H1 (cell line): Measurements from ENCODE around the gene EIPR1. TPM values are rescaled to one million over a fixed set of nuclear protein-coding genes. Genes with fewer than 3 reads are reported as not detected.

Experiments used
- CTCF ChIA-PET: fragments of 300-600 bp; sonication (Branson Sonifier 250); formaldehyde crosslinking; loops from one replicate; lab custom pipeline; 2021; ENCODE audit not compliant: partially characterized antibody; lab: Charles Lee
- POLR2A ChIA-PET: fragments of 300-600 bp; sonication (Branson Sonifier 250); formaldehyde crosslinking; loops from one replicate; lab custom pipeline; 2021; ENCODE audit warnings: inconsistent platforms; ENCODE audit not compliant: partially characterized antibody; lab: Charles Lee
- DNase-seq, 2 experiments: peaks; one replicate each; pipeline versions ENCODE4 v3.0.0 to v3.0.0-alpha.2; 2010 to 2022; ENCODE audit warnings: low spot score in 2 of 2, low read depth in 1 of 2, mixed read lengths in 1 of 2
- FAIRE-seq: peaks from 2 replicates; lab custom pipeline; 2011; peaks lifted over from hg19 to GRCh38; lab: Jason Lieb, UNC
- H2AFZ ChIP-seq: 2 replicates; pipeline ENCODE4 v1.8.1; 2012; ENCODE audit warnings: low read length, inconsistent platforms
- H2AK5ac ChIP-seq: 2 replicates; pipeline ENCODE4 v1.6.1; 2013; ENCODE audit warnings: low read depth, low read length
- H2BK120ac ChIP-seq: replicated peaks from 2 replicates; pipeline ENCODE3; 2013; ENCODE audit warnings: low read depth, low read length, inconsistent platforms
- H2BK12ac ChIP-seq: 2 replicates; pipeline ENCODE4 v1.6.1; 2013; ENCODE audit warnings: low read depth, low read length
- H2BK15ac ChIP-seq: 2 replicates; pipeline ENCODE4 v1.6.1; 2013; ENCODE audit warnings: low read length
- H2BK20ac ChIP-seq: 2 replicates; pipeline ENCODE4 v1.6.1; 2013; ENCODE audit warnings: low read length
- H2BK5ac ChIP-seq: 2 replicates; pipeline ENCODE4 v1.6.1; 2013; ENCODE audit warnings: low read depth, low read length
- H3K14ac ChIP-seq: 2 replicates; pipeline ENCODE4 v1.6.1; 2013; ENCODE audit warnings: inconsistent platforms; ENCODE audit not compliant: insufficient read length
- H3K18ac ChIP-seq: 2 replicates; pipeline ENCODE4 v1.6.1; 2013; ENCODE audit warnings: low read length; ENCODE audit errors: extremely low read depth
- H3K23ac ChIP-seq: 2 replicates; pipeline ENCODE4 v1.6.1; 2013; ENCODE audit warnings: inconsistent platforms; ENCODE audit not compliant: insufficient read length
- H3K23me2 ChIP-seq: 2 replicates; pipeline ENCODE4 v1.6.1; 2013; ENCODE audit warnings: low read depth, low read length
- H3K27ac ChIP-seq: 2 replicates; pipeline ENCODE4 v1.6.1; 2011; ENCODE audit warnings: low read depth, low read length, inconsistent platforms
- H3K27me3 ChIP-seq, 4 experiments: replicated peaks in 1 of 4; 1 replicate in 1 of 4; 2 replicates in 3 of 4; pipeline versions ENCODE4 v1.6.1 to v1.8.1; 2011 to 2013; ENCODE audit warnings: low read length in 3 of 4, mild to moderate bottlenecking in 3 of 4, inconsistent platforms in 2 of 4, mixed read lengths in 2 of 4, moderate library complexity in 1 of 4; ENCODE audit not compliant: control insufficient read depth in 3 of 4, insufficient read depth in 3 of 4; ENCODE audit errors: extremely low read depth in 1 of 4
- H3K36me3 ChIP-seq, 4 experiments: 2 replicates each; pipeline versions ENCODE4 v1.6.1 to v1.8.1; 2011 to 2013; ENCODE audit warnings: mild to moderate bottlenecking in 4 of 4, low read length in 3 of 4, moderate library complexity in 2 of 4, control low read depth in 1 of 4, inconsistent platforms in 1 of 4; ENCODE audit not compliant: insufficient read depth in 4 of 4, control insufficient read depth in 2 of 4
- H3K4ac ChIP-seq: replicated peaks from 2 replicates; pipeline ENCODE3; 2013; ENCODE audit warnings: low read length, low read depth, mixed read lengths, inconsistent platforms; ENCODE audit not compliant: insufficient read length
- H3K4me1 ChIP-seq, 4 experiments: replicated peaks in 1 of 4; 1 replicate in 1 of 4; 2 replicates in 3 of 4; pipeline versions ENCODE4 v1.6.1 to v1.8.1; 2011 to 2013; ENCODE audit warnings: low read length in 3 of 4, inconsistent platforms in 2 of 4, mixed read lengths in 1 of 4; ENCODE audit not compliant: insufficient read depth in 4 of 4, control insufficient read depth in 3 of 4
- H3K4me2 ChIP-seq, 2 experiments: 2 replicates each; pipeline versions ENCODE4 v1.6.1 to v1.8.1; 2011 to 2013; ENCODE audit warnings: low read depth in 2 of 2, low read length in 2 of 2, control low read depth in 1 of 2, inconsistent platforms in 1 of 2, mild to moderate bottlenecking in 1 of 2; ENCODE audit not compliant: insufficient read depth in 1 of 2
- H3K4me3 ChIP-seq, 4 experiments: fragments of 200-600, 300-600 bp in 1 of 4; sonication (generic), shearing (Covaris generic), sonication (Bioruptor Twin) in 1 of 4; 2 replicates each; pipeline versions ENCODE4 v1.5.1 to v1.8.1; 2011 to 2016; ENCODE audit warnings: low read length in 4 of 4, low read depth in 3 of 4, control low read depth in 2 of 4, inconsistent platforms in 2 of 4, mild to moderate bottlenecking in 2 of 4, mixed read lengths in 1 of 4, moderate library complexity in 1 of 4; ENCODE audit not compliant: insufficient read depth in 2 of 4; ENCODE audit errors: extremely low read depth in 1 of 4
- H3K56ac ChIP-seq: replicated peaks from 2 replicates; pipeline ENCODE3; 2013; ENCODE audit warnings: low read depth, mild to moderate bottlenecking, mixed read lengths, low read length, inconsistent platforms; ENCODE audit not compliant: insufficient read length
- H3K79me1 ChIP-seq: 2 replicates; pipeline ENCODE4 v1.6.1; 2013; ENCODE audit warnings: low read depth, low read length, control low read depth
- H3K79me2 ChIP-seq, 2 experiments: 2 replicates each; pipeline versions ENCODE4 v1.6.1 to v1.8.1; 2012 to 2013; ENCODE audit warnings: low read length in 2 of 2, mild to moderate bottlenecking in 2 of 2, inconsistent platforms in 1 of 2; ENCODE audit not compliant: insufficient read depth in 2 of 2, control insufficient read depth in 1 of 2
- H3K9ac ChIP-seq, 4 experiments: replicated peaks in 1 of 4; 1 replicate in 1 of 4; 2 replicates in 3 of 4; pipeline versions ENCODE4 v1.6.1 to v1.8.1; 2011 to 2013; ENCODE audit warnings: low read depth in 3 of 4, low read length in 3 of 4, control low read depth in 2 of 4, mild to moderate bottlenecking in 2 of 4, moderate library complexity in 2 of 4, inconsistent platforms in 1 of 4; ENCODE audit errors: extremely low read depth in 1 of 4
- H3K9me3 ChIP-seq, 2 experiments: 2 replicates each; pipeline versions ENCODE4 v1.6.1 to v1.8.1; 2012 to 2013; ENCODE audit warnings: mild to moderate bottlenecking in 2 of 2, moderate library complexity in 2 of 2, control low read depth in 1 of 2, inconsistent platforms in 1 of 2, low read depth in 1 of 2, low read length in 1 of 2, mixed read lengths in 1 of 2; ENCODE audit not compliant: insufficient read depth in 2 of 2
- H4K20me1 ChIP-seq, 2 experiments: replicated peaks in 1 of 2; 2 replicates each; pipeline versions ENCODE3 to v1.8.1; 2011 to 2013; ENCODE audit warnings: inconsistent platforms in 2 of 2, low read length in 2 of 2, mild to moderate bottlenecking in 1 of 2; ENCODE audit not compliant: insufficient read depth in 2 of 2, control insufficient read depth in 1 of 2
- H4K5ac ChIP-seq: 2 replicates; pipeline ENCODE4 v1.6.1; 2013; ENCODE audit warnings: low read length, low read depth, mixed read lengths, inconsistent platforms; ENCODE audit not compliant: insufficient read length
- H4K8ac ChIP-seq: 2 replicates; pipeline ENCODE4 v1.8.0; 2013; ENCODE audit warnings: mild to moderate bottlenecking, moderate library complexity, low read length, inconsistent platforms; ENCODE audit not compliant: insufficient read depth; ENCODE audit errors: extremely low read depth
- H4K91ac ChIP-seq: replicated peaks from 2 replicates; pipeline ENCODE3; 2013; ENCODE audit warnings: low read length, mixed read lengths, inconsistent platforms; ENCODE audit not compliant: insufficient read length
- BACH1 ChIP-seq: IDR thresholded peaks from 2 replicates; pipeline ENCODE4 v1.6.1; 2012; ENCODE audit warnings: low read length, improper control_type of control experiment
- BCL11A ChIP-seq, 2 experiments: IDR thresholded peaks; one replicate each; pipeline ENCODE4 v1.6.1; 2011; ENCODE audit warnings: low read depth in 2 of 2, low read length in 2 of 2, mild to moderate bottlenecking in 2 of 2
- BRCA1 ChIP-seq: IDR thresholded peaks from 2 replicates; pipeline ENCODE4 v1.6.1; 2012; ENCODE audit warnings: low read depth, low read length, improper control_type of control experiment
- CTCF ChIP-seq, 3 experiments: IDR thresholded peaks; 1 replicate in 2 of 3; 2 replicates in 1 of 3; pipeline versions ENCODE4 v1.5.1 to v1.6.1; 2011; ENCODE audit warnings: low read length in 3 of 3, mild to moderate bottlenecking in 3 of 3, inconsistent platforms in 2 of 3, low read depth in 1 of 3, moderate library complexity in 1 of 3; ENCODE audit not compliant: insufficient read depth in 1 of 3; ENCODE audit errors: control extremely low read depth in 1 of 3
- EZH2 ChIP-seq: fragments of 200-600 bp; sonication (generic); IDR thresholded peaks from 2 replicates; pipeline ENCODE4 v1.7.1; 2012; ENCODE audit warnings: low read depth, mild to moderate bottlenecking, moderate library complexity, low read length, inconsistent platforms; ENCODE audit not compliant: severe bottlenecking
- KDM5A ChIP-seq: fragments of 200-600 bp; IDR thresholded peaks from 2 replicates; pipeline ENCODE4 v1.7.1; 2012; ENCODE audit warnings: mild to moderate bottlenecking, low read length, inconsistent platforms, mixed read lengths
- PHF8 ChIP-seq: fragments of 200-600 bp; sonication (generic); conservative IDR thresholded peaks from 2 replicates; pipeline ENCODE4 v1.7.1; 2012; ENCODE audit warnings: low read depth, mild to moderate bottlenecking, inconsistent platforms, low read length, moderate library complexity
- SIRT6 ChIP-seq: IDR thresholded peaks from one replicate; pipeline ENCODE4 v1.7.1; 2012; ENCODE audit warnings: low read length, inconsistent platforms
- SIX5 ChIP-seq: IDR thresholded peaks from 2 replicates; pipeline ENCODE4 v1.6.1; 2011; ENCODE audit warnings: mild to moderate bottlenecking, low read depth, low read length
- WGBS, 2 experiments: shearing (Covaris generic) in 1 of 2; methylation state at CpG; one replicate each; pipeline versions ENCODE4 v1.1.6 to v1.1.7; 2013 to 2015; ENCODE audit warnings: low lambda C conversion rate in 2 of 2, mixed read lengths in 2 of 2, inconsistent platforms in 1 of 2, low coverage in 1 of 2, missing lambda C conversion rate in 1 of 2; ENCODE audit not compliant: insufficient replicate concordance in 2 of 2, insufficient coverage in 1 of 2, insufficient read length in 1 of 2; ENCODE audit errors: extremely low coverage in 1 of 2, missing lambda C conversion rate in 1 of 2; 5-methylcytosine and 5-hydroxymethylcytosine counted together
- polyA plus RNA-seq, 7 experiments: library from polyadenylated mRNA; depleted of rRNA in 3 of 7; stranded (reverse) in 5 of 7; unstranded in 2 of 7; fragments of >200 nt in 5 of 7; fragments of 200-250 nt in 2 of 7; gene quantifications; 1 replicate in 5 of 7; 2 replicates in 1 of 7; 4 replicates in 1 of 7; pipeline versions ENCODE4 v1.2.1 to v1.2.3, GENCODE V29; 2011 to 2013; ENCODE audit warnings: missing spikeins in 2 of 7, mixed read lengths in 2 of 7
- total RNA-seq: library from RNA; stranded (reverse); fragmentation: NEBNext Ultra II Directional; extraction: Animal tissue kit (Norgen Biotek cat#: 25700); gene quantifications from 2 replicates; pipeline ENCODE4 v1.2.1, GENCODE V29; 2021

Gene EIPR1
- total and polyA plus RNA-seq, 2 of the 8 experiments (the other 6 are each of a cell fraction or from before 2014, with no cell fraction given), result 26.3 to 56.4 TPM

DNA sequence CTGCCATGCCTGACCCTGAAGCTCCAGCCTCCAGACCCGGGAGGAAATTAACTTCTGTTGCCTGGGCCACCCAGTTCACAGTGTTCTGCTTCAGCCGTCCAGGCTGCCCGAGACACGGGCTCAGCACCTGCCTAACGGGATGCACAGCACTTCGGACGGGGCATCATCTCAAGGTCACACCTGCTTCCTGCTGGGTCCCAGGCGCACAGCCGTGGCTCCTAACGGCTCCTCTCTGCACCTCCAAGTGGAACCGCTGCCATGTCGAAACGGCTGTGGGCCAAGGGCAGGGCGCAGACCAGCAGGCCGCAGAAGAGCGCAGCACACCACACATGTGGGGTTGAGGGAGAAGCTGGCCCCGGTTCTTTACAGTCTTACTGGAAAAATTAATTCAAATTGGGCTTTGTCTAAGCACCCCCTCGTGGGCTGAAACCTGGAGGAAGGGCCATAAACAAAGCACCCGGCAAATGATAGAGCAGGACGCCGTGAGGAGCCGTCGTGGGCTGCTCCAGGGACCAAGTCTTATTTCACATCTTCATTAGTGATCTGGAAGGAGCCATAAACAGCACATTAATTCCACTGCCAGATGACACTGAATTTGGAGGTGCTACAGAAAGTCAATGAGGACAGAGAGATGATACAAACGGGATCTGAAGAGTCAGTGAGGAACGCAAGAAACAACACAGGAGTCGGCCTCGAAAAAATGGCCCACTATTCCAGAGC is 59.6 kb downstream of the EIPR1 start:
- no peak overlapping the region for H3K56ac ChIP-seq
- peaks cover 0 to 9% of the 10 kb centered on the region in 2 experiments; a peak in 3 of 4 replicates for H3K79me2 ChIP-seq
- no peak for TF ChIP-seq PHF8
- TF ChIP-seq EZH2, result no peak
- TF ChIP-seq BCL11A (IDR thresholded peaks at IDR 0.05; ENCODE audit: low read depth in 2 of 2, low read length in 2 of 2), result no peak
- no peak for TF ChIP-seq KDM5A
- no peak for TF ChIP-seq SIX5
- no peak for TF ChIP-seq SIRT6
- no peak for TF ChIP-seq BACH1
- TF ChIP-seq CTCF (IDR thresholded peaks at IDR 0.05; ENCODE audit: control extremely low read depth in 1 of 3, insufficient read depth in 1 of 3, low read depth in 1 of 3, low read length in 3 of 3), result no peak
- TF ChIP-seq BRCA1, result no peak
- no peak overlapping the region for H3K14ac ChIP-seq
- WGBS, 2 experiments, result 95% methylated on average over 27 of the region's 27 CpGs; no CpG with 5 or more reads in 1 of the 2 experiments
- H3K23ac ChIP-seq, result no peak overlapping the region
- no peak overlapping the region for H3K4me2 ChIP-seq
- no peaks in the 10 kb centered on the region; a peak in 1 of 4 replicates for H3K9me3 ChIP-seq
- no peak overlapping the region for H3K18ac ChIP-seq
- H2AFZ ChIP-seq, result no peak overlapping the region
- no peak overlapping the region for H3K4me3 ChIP-seq
- no peaks in the 10 kb centered on the region for H3K36me3 ChIP-seq
- no peak overlapping the region for H2BK120ac ChIP-seq
- H3K27ac ChIP-seq, result no peak overlapping the region
- H2BK15ac ChIP-seq, result no peak overlapping the region
- H4K20me1 ChIP-seq, result peaks cover 0 to 13% of the 10 kb centered on the region in 2 experiments
- DNase-seq, result no peak
- H2BK12ac ChIP-seq, result no peak overlapping the region; the same call in 1 of the 2 replicates
- H3K4ac ChIP-seq, result no peak overlapping the region
- ChIA-PET POLR2A (interaction anchor here (1.4 kb wide), 1 partner anchor 19 kb away, joined by 3 read pairs; no protein-coding TSS in a partner anchor), CTCF (interaction anchor here (0.5 to 1.2 kb wide), 2 partner anchors 9 to 106 kb away, joined by 3 to 4 read pairs; no protein-coding TSS in a partner anchor)
- FAIRE-seq, result no peak
- H4K5ac ChIP-seq, result no peak overlapping the region
- peaks cover 2% of the 10 kb centered on the region; the same call in 1 of the 2 replicates for H3K23me2 ChIP-seq
- peaks cover 0 to 8% (median 2%) of the 10 kb centered on the region in 4 experiments; a peak in 3 of 7 replicates for H3K4me1 ChIP-seq
- no peak overlapping the region for H3K9ac ChIP-seq
- H2BK20ac ChIP-seq, result no peak overlapping the region
- H4K91ac ChIP-seq, result no peak overlapping the region
- no peak overlapping the region for H4K8ac ChIP-seq
- no peaks in the 10 kb centered on the region for H3K27me3 ChIP-seq
- peaks cover 10% of the 10 kb centered on the region; the same call in 1 of the 2 replicates for H3K79me1 ChIP-seq
- no peak overlapping the region for H2BK5ac ChIP-seq
- no peak overlapping the region for H2AK5ac ChIP-seq
